ENCODE data around the gene ZNF770.

GRCh38 chr15:35020974-35021373 is 32.9 kb upstream of the ZNF770 start:
- TF ChIP-seq CTCF (IDR thresholded peaks at IDR 0.05) (no peak), EZH2 (IDR thresholded peaks at IDR 0.05; ENCODE audit: borderline replicate concordance, insufficient read depth, low read depth, low read length, poor library complexity, severe bottlenecking) (no peak)

All from B cell (primary cell).